HG02588 (cell line): ENCODE measurements around the gene PRSS8.
"Not testable (repeated sequence)": the region's sequence is repeated elsewhere in the genome, so short reads cannot be mapped to it uniquely, and the experiment has no call there.

ENCODE experiments used
- ATAC-seq: cut with Tn5 transposase; IDR thresholded peaks from one replicate; pipeline ENCODE4 v1.9.1; 2021; ENCODE audit warnings: mild to moderate bottlenecking, moderate library complexity; ENCODE audit not compliant: unreplicated experiment

Gene PRSS8

DNA sequence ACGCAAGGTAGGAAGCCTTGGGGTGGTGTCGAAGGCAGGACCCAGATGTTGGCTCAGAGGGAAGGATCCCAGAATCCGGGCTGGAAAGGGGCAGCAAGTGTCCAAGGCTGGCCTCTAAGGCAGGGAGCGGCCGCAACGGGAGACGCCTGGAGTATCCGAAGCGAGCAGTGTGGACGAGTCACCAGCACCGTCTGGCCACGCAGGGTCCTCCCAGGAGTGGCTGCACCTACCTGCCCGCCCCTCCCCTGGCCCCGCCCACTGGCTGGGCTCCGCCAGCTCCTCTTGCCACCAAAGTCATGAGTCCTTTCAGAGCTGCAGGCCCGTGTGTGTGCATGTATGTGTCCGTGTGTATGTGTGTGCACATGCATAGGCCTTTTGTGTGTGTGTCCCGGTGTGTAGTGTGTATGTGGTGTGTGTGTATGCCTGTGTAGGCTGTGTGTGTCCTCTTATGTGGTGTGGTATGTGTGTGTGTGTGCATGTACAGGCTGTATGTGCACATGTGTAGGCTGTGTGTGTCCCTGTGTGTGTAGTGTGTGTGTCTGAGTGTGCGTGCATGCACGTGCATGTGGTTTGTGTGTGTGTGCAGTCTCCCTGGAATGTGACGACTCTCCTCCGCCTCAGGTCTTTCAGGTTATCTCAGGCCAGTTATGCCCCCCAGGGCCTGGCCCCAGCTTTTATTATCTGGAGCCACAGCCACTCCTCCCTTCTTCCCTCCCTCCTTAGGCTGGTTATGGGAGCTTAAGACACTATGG is at the start of gene PRSS8:
TSS of gene PRSS8 (minus strand) at position 193 of the 752 bp plus-strand sequence. CDS start 229 bp downstream, outside the sequence.
- no peak for ATAC-seq

DNA sequence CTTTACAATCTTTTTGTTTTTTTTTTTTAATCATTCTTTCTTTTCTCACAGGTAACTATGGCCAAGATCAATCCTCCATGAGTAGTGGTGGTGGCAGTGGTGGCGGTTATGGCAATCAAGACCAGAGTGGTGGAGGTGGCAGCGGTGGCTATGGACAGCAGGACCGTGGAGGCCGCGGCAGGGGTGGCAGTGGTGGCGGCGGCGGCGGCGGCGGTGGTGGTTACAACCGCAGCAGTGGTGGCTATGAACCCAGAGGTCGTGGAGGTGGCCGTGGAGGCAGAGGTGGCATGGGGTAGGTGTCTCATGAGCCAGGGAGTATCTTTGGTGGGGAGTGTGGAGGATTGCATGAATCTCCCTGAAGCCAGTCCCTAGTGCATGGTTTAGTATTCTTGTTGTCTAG is 49.4 kb upstream of the PRSS8 start:
- no peak for ATAC-seq

DNA sequence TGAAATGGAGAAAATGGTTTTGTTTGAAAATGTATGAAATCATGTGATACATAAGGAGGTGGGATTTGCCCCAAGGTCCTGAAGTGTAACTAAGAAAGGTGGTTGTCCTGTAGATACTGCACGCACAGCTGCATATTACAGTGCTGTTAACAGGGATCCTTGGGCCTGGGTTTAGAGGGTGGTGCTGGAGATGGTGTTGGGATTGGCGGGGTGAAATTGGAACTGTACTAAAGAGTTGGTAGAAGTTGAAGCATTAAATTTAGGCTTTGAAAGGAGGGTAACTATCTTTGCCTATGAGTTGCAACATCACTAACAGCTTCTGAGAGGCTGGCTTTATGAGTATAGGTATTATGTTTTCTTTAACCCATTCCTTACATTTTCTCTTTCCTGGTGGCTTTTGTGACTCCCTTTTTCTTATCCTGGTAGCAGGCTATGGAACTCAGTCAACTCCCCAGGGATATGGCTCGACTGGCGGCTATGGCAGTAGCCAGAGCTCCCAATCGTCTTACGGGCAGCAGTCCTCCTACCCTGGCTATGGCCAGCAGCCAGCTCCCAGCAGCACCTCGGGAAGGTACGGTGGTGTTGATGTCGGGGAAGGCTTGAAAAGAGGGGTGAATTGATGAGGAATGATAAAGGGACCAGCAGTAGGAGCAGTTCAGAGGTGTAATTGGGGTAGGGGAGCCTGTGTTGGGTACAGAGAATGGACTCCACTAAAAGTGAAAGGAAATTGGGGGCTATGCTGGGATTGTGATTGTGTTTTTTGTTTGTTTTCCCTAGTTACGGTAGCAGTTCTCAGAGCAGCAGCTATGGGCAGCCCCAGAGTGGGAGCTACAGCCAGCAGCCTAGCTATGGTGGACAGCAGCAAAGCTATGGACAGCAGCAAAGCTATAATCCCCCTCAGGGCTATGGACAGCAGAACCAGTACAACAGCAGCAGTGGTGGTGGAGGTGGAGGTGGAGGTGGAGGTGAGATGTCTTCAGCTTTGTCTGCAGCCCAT is 48.2 kb upstream of the PRSS8 start:
- ATAC-seq: no peak

GRCh38 chr16:31182391-31182790 is 46.9 kb upstream of the PRSS8 start:
- ATAC-seq: no peak

DNA sequence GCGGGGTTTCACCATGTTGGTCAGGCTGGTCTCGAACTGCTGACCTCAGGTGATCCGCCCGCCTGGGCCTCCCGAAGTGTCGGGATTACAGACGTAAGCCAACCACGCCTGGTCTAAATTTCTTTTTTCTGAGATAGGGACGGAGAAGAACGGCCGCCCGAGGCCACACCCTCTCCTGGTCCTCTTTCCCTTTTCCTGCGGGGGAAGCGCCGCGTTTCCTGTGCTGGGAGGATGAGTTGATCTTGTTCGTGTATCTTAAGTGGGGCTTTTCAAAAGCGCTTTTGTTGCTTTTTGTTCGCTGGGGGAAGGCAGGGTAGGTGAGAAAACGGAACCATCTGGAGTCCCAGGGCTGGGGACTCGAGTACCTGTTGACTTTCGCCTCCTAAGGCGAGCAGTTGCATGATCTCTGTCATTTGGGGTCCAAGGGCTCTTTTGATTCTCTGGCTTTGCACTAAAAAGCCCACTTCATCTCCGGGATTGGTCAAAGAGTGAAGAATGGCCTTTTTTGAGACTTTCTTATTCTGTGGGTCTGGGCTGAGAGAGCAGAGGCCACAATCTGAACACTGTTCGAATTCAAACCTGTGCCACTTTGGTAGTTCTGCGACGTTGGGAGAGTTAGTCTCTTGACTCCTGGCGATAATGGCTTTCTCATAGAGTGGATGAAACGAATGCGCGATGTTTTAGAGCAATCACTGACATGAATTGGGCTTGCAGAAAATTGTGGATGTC is 45.7 kb upstream of the PRSS8 start:
- ATAC-seq: no peak

DNA sequence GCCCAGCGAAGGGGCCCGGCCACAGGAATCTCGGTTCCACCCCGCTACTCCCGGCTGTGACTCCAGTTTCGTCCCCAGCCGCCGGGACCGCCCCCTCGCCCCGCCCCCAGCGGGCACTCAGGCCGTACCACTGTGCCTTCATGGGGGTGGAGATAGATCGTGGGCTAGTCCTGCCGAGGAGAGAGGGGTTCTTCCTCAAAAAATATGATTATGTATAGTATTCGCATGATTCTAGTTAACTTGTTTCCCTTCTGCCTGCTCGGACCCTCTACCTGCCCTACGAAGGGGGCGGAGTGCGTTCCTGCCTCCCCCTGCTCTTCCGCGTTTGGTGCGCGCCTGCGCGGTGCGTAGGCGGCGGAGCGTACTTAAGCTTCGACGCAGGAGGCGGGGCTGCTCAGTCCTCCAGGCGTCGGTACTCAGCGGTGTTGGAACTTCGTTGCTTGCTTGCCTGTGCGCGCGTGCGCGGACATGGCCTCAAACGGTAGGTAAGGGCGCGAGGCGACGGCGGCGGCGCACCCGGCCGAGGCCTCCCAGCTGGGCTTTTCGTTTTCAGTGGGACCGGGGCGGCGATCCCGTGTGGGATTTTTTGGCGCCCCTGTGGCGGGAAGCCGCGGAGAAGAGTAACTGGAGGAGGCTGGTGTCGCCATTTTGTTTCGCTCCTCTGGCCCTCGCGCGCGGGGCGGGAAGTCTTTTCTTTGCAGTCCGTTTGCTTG is 44.4 kb upstream of the PRSS8 start, which contains the start of gene FUS:
TSS of gene FUS (plus strand) at position 393 of the 713 bp plus-strand sequence. CDS start at position 469, 76 bp downstream.
- peak; percentile 60 for ATAC-seq

DNA sequence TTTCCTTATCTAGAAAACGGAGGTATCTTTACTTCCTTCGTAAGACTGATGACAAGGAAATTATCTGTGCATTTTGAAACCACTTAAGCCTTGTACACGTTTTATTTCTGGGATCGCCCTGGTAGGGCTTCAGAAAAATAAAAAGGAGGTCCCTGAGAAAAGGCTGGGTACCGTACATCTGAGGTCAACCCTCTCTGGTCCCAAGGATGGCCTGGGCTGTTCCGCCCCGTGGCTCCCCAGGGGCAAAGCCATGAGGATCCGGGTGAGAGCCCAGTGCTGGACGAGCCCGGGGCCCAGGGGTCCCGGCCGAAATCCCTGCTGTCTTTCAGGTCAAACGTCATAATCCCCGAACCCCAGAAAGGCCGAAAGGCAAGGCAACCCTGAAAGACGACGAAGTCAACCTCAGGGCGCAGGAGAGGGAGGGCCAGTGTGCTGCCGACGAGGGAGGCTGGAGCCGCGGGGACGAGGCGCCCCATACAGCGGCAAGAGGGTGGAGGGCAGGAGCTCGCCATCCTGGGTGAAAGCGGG is 43.8 kb upstream of the PRSS8 start:
- no peak for ATAC-seq

DNA sequence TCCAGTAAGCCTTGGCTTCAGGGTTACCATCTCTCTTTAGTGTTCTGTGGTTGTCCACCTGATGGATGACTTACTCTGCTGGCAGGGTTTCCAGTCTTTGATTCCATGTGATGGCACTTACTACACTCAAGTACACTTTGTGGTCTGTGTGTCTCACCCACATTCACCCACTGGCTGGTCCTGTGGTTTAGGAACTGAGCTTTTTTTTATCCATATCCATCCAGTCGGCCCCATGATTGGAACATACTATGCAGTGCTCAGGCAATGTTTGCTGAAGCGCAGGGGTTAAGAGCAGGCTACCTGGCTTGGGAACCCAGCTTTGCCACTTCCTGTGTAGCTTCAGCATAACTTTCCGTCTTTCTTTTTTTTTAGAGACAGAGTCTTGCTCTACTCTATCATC is 41.6 kb upstream of the PRSS8 start:
- ATAC-seq: no peak

GRCh38 chr16:31170048-31170447 is 34.5 kb upstream of the PRSS8 start:
- not testable (repeated sequence) for ATAC-seq

- ATAC-seq: no peak
Observed at GRCh38 chr16:31168848-31169247, 33.3 kb upstream of the PRSS8 start.

- no peak for ATAC-seq
Observed at GRCh38 chr16:31167315-31167714, 31.8 kb upstream of the PRSS8 start.

- no peak for ATAC-seq
Observed at GRCh38 chr16:31157136-31157535, 21.6 kb upstream of the PRSS8 start.

- ATAC-seq: not testable (repeated sequence)
Observed at GRCh38 chr16:31150976-31151375, 15.4 kb upstream of the PRSS8 start.

- ATAC-seq: no peak
Observed at GRCh38 chr16:31149894-31150890, 14.7 kb upstream of the PRSS8 start, which contains the start of gene PRSS36. TSS of gene PRSS36 (minus strand) at chr16:31150066. CDS start at chr16:31150035, 31 bp downstream.

- no peak for ATAC-seq
Observed at GRCh38 chr16:31149332-31149731, 13.8 kb upstream of the PRSS8 start.

- no peak for ATAC-seq
Observed at GRCh38 chr16:31148896-31149295, 13.4 kb upstream of the PRSS8 start.

GRCh38 chr16:31148281-31148728 is 12.8 kb upstream of the PRSS8 start:
- ATAC-seq: no peak

DNA sequence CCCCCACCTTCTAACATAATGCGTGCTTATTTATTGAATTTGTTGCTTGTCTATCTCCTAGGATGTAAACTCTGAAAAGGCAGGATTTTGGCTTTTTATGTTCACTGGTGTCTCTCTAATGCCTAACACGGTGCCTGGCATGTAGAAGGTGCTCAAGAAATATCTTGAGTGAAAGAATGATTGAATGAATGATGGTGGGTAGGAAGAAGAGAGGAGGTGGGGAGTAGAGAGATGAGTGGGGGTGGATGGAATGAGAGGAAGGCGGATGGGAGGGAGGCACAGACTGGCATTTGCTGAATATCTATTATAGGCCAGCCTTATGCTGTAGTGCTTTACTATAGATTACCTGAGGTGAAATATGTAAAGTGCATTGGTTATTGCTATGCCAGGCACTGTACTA is 12.0 kb upstream of the PRSS8 start:
- ATAC-seq: no peak
